ENCODE results near the gene PCSK4.
"Not testable (repeated sequence)": the region's sequence is repeated elsewhere in the genome, so short reads cannot be mapped to it uniquely, and the experiment has no call there.

PCSK4 gene

GRCh38 chr19:1482361-1483130 lies 7.6 kb downstream of the PCSK4 start:
- no peak for DNase-seq (ENCODE audit: low read depth, low spot score)

GRCh38 chr19:1481893-1482360 lies 8.2 kb downstream of the PCSK4 start:
- TF ChIP-seq CTCF (IDR thresholded peaks at IDR 0.05; ENCODE audit: insufficient read depth, low read length, missing control alignments), result no peak
- H3K4me3 ChIP-seq (ENCODE audit: low read depth, low read length), result no peak overlapping the region
- CTCF ChIA-PET, result no interaction called here
- no peak for DNase-seq (ENCODE audit: low read depth, low spot score)
- POLR2A ChIA-PET, result no interaction called here

More at GRCh38 chr19:1482361-1483130, 7.6 kb downstream of the PCSK4 start:
- no peak overlapping the region for H3K4me3 ChIP-seq (ENCODE audit: low read depth, low read length)
- POLR2A ChIA-PET, result no interaction called here
- CTCF ChIA-PET, result no interaction called here
- no peak for TF ChIP-seq CTCF (IDR thresholded peaks at IDR 0.05; ENCODE audit: insufficient read depth, low read length, missing control alignments)

GRCh38 chr19:1481224-1481892 lies 8.8 kb downstream of the PCSK4 start:
- CTCF ChIA-PET, result no interaction called here
- POLR2A ChIA-PET, result no interaction called here
- no peak for DNase-seq (ENCODE audit: low read depth, low spot score)
- no peak for TF ChIP-seq CTCF (IDR thresholded peaks at IDR 0.05; ENCODE audit: insufficient read depth, low read length, missing control alignments)
- H3K4me3 ChIP-seq (ENCODE audit: low read depth, low read length), result no peak overlapping the region

GRCh38 chr19:1478934-1479707 lies 11.0 kb downstream of the PCSK4 start, which contains the start of gene C19orf25:
Gene C19orf25 (minus strand): TSS chr19:1479215. CDS start chr19:1478903, 312 bp downstream.
- ChIA-PET POLR2A (no interaction called here), CTCF (interaction anchor here (2.9 kb wide), 1 partner anchor 13 kb away, joined by 16 read pairs; no protein-coding TSS in a partner anchor)
- TF ChIP-seq CTCF (IDR thresholded peaks at IDR 0.05; ENCODE audit: insufficient read depth, low read length, missing control alignments), result no peak
- peak; percentile 49 for DNase-seq (ENCODE audit: low read depth, low spot score)
- peak within 1 kb of the TSS; percentile 83 for H3K4me3 ChIP-seq (ENCODE audit: low read depth, low read length)

- DNase-seq (ENCODE audit: low read depth, low spot score); H3K4me3 ChIP-seq (ENCODE audit: low read depth, low read length); POLR2A ChIA-PET: not testable (repeated sequence)
- CTCF ChIA-PET, result interaction anchor here (1.8 to 2.9 kb wide), 2 partner anchors 8 to 11 kb away, joined by 7 to 16 read pairs; no protein-coding TSS in a partner anchor
Measured at GRCh38 chr19:1477056-1477455, 13.1 kb downstream of the PCSK4 start.

GRCh38 chr19:1475751-1476437 lies 14.3 kb downstream of the PCSK4 start:
- ChIA-PET POLR2A (interaction anchor here (1.0 kb wide), 1 partner anchor 10 kb away, joined by 3 read pairs; no protein-coding TSS in a partner anchor), CTCF (interaction anchor here (2.9 kb wide), 1 partner anchor 10 kb away, joined by 16 read pairs; no protein-coding TSS in a partner anchor)
- no peak overlapping the region for H3K4me3 ChIP-seq (ENCODE audit: low read depth, low read length)
- no peak for TF ChIP-seq CTCF (IDR thresholded peaks at IDR 0.05; ENCODE audit: insufficient read depth, low read length, missing control alignments)
- no peak for DNase-seq (ENCODE audit: low read depth, low spot score)
